Epithelial cell of proximal tubule (primary cell): Measurements from ENCODE around the gene LIG1. TPM values are rescaled to one million over a fixed set of nuclear protein-coding genes. Genes with fewer than 3 reads are reported as not detected.

ENCODE experiments used
- DNase-seq: peaks from one replicate; pipeline ENCODE4 v3.0.0-alpha.2; 2011; ENCODE audit warnings: low read depth
- H3K4me3 ChIP-seq: 2 replicates; pipeline ENCODE4 v1.5.1; 2011; ENCODE audit warnings: low read depth, mild to moderate bottlenecking, low read length
- total RNA-seq: library from RNA; depleted of rRNA; stranded (reverse); fragments of >200 nt; gene quantifications from 2 replicates; pipeline ENCODE4 v1.2.3, GENCODE V29; 2015
- TF ChIP-seq, protein P1 (sequence below): conservative IDR thresholded peaks from 2 replicates; pipeline ENCODE4 v1.5.1; 2012; ENCODE audit warnings: low read depth, mild to moderate bottlenecking, low read length

LIG1 gene
- total RNA-seq, 1 donor from 2014 or later = 81.9 TPM

DNA sequence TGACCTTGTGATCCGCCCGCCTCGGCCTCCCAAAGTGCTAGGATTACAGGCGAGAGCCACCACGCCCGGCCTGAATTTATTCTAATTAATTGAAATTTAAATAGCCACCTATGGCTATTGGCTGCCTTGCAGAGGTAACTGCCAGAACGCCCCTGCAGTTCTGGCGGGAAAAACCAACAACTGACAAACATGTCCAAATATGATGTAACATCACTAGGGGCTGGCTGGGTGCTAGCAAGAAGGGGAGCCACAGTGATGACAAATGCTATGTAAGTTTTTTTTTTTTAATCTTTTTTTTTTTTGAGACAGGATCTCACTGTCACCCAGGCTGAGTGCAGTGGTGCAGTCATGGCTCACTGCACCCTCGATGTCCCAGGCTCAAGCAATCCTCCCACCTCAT, 13.2 kb upstream of the LIG1 start:
- TF ChIP-seq, protein P1, sequence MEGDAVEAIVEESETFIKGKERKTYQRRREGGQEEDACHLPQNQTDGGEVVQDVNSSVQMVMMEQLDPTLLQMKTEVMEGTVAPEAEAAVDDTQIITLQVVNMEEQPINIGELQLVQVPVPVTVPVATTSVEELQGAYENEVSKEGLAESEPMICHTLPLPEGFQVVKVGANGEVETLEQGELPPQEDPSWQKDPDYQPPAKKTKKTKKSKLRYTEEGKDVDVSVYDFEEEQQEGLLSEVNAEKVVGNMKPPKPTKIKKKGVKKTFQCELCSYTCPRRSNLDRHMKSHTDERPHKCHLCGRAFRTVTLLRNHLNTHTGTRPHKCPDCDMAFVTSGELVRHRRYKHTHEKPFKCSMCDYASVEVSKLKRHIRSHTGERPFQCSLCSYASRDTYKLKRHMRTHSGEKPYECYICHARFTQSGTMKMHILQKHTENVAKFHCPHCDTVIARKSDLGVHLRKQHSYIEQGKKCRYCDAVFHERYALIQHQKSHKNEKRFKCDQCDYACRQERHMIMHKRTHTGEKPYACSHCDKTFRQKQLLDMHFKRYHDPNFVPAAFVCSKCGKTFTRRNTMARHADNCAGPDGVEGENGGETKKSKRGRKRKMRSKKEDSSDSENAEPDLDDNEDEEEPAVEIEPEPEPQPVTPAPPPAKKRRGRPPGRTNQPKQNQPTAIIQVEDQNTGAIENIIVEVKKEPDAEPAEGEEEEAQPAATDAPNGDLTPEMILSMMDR = no peak
- no peak for DNase-seq
- no peak overlapping the region for H3K4me3 ChIP-seq

DNA sequence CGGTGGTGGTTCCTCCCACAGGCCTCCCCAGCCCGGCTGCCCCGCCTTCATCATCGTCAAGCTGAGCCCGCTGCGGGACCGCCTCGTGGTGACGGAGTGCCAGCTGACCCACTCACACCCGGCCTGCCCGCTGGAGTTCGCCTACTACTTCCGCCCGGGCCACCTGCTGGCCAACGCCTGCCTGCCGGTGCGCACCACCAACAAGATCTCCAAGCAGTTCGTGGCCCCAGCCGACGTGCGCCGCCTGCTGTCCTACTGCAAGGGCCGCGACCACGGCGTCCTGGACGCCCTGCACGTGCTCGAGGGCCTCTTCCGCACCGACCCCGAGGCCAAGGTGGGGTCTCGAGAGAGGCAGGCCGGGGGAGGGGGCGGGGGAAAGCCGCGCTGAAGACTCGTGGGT, 12.3 kb upstream of the LIG1 start:
- TF ChIP-seq, protein P1 = peak; percentile 17
- no peak for DNase-seq
- no peak overlapping the region for H3K4me3 ChIP-seq

DNA sequence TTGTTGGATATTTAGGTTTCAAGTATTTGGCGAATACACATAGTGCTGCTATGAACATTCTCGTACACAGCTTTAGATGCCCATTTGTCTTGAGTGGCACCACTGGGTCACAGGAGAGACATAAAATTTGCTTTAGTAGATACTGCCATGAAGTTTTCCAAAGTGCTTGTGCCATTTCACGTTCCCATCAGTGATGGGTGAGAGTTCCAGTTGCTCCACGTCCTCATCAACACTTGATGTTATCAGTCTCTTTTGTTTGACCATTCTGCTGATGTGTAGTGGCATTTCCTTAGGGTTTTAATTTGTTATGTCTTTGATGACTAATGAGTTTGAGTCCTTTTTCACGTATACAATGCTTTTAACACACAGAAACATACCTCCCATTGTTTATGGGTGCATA, 11.4 kb upstream of the LIG1 start:
- H3K4me3 ChIP-seq = no peak overlapping the region
- no peak for DNase-seq
- TF ChIP-seq, protein P1 = no peak

DNA sequence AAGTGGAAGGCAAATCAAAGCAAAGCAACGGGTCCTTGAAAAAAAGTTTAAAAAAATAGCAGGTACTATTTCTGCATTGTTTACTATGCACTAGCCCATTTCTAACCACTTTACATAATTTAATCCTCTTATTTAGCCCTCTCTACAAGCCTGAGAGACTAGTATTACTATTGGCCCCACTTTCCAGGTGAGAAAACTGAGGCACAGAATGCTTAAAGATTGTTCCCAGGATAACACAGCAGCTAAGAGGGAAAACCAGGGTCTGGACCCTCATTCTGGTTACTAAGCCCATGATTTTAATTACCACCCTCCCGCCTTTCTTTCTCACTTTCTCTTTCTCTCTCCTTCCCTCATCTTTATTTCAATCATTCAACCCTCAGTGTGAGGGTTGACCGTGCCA, 6.1 kb upstream of the LIG1 start:
- DNase-seq = no peak
- no peak overlapping the region for H3K4me3 ChIP-seq
- TF ChIP-seq, protein P1 = no peak

DNA sequence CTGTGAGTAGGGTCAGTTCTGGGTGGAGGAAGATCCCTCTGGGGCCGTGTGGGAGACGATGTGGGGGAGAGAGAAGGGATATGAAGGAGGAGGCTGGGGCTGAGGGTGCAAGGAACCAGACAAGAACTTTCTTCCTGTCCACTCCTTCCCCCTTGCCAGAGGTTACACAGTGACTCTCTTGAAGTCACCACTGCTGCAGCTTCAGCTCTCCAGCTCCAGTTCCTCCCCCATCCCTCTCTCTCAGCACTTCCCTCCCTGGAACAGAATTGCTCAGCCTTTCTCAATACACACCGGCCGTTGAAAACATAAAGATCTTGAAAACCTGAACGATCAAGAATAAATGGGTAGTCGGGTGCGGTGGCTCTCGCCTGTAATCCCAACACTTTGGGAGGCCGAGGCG, 5.4 kb upstream of the LIG1 start:
- TF ChIP-seq, protein P1 = no peak
- no peak for DNase-seq

DNA sequence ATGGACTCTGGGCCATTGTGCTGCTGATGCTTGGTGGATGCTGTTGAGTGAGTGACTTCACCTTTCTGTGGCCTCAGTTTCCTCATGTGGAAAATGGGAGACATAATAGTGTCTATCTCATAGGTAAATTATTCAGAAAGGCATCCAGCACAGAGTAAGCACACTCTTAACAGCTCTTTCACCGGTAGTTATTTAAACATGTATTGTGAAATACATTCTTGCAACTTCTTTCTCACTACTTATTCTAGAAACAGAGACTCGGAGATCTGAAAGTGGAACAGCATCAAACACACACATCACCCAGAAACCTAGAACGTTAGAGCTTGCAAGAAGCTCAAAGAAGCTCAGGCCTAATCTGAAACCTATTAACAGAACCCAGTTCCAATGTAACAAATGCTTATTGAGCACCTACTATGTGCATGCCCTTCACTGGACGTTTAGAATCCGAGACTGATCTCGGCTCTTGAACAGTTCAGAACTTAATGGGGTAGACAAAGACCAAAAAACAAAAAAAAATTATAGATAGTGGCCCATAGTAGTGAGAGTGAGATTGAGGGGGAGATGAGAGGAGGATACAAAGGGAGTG, 4.4 kb upstream of the LIG1 start:
- DNase-seq = no peak
- TF ChIP-seq, protein P1 = no peak
- no peak overlapping the region for H3K4me3 ChIP-seq

More for the DNA sequence above, 5.4 kb upstream of the LIG1 start:
- no peak overlapping the region for H3K4me3 ChIP-seq

DNA sequence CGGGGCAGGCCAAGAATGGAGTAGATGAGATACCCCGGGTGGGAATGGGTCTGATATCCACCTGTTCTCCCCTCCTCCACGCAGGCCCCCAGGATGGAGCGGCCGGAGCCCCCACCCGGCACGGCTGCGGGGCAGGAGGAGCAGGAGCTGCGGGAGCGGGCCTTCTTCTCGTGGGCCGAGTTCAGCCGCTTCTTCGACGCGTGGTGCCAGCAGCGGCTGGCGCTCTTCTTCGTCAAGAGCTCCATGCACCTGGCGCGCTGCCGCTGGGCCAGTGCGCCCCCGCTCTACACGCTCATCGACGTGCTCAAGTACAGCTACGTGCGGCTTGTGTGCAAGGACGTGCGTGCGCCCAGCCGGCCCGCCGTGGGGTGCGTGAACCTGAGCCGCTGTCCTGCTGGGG, 1.6 kb upstream of the LIG1 start:
- no peak overlapping the region for H3K4me3 ChIP-seq
- no peak for DNase-seq
- TF ChIP-seq, protein P1 = no peak
